Heart right ventricle (tissue), 16 donors: ENCODE measurements around the gene DRAXIN. TPM values are rescaled to one million over a fixed set of nuclear protein-coding genes. Genes with fewer than 3 reads are reported as not detected.
"Not testable (repeated sequence)": the region's sequence is repeated elsewhere in the genome, so short reads cannot be mapped to it uniquely, and the experiment has no call there.

ENCODE experiments used
- ATAC-seq, 8 donors: fragments of 200-7000 bp; cut with Tn5 transposase; one replicate each; pipeline ENCODE4 v1.9.1; 2020; ENCODE audit warnings: mild to moderate bottlenecking in 8 of 8, moderate library complexity in 8 of 8, moderate number of reproducible peaks in 1 of 8
- DNase-seq, 2 donors: peaks; one replicate each; pipeline ENCODE4 v3.0.0-alpha.2; 2020
- H3K27ac ChIP-seq, 10 donors: fragments of 200-600 bp; sonication (generic) in 2 of 10; one replicate each; pipeline versions ENCODE4 v1.5.0 to v1.8.0; 2020 to 2022; ENCODE audit warnings: mild to moderate bottlenecking in 3 of 10
- H3K27me3 ChIP-seq, 7 donors: fragments of 200-600 bp; one replicate each; pipeline ENCODE4 v1.8.0; 2021 to 2022; ENCODE audit warnings: mild to moderate bottlenecking in 2 of 7
- H3K36me3 ChIP-seq, 9 donors: fragments of 200-600 bp; sonication (generic) in 1 of 9; one replicate each; pipeline versions ENCODE4 v1.5.0 to v1.8.0; 2020 to 2022; ENCODE audit warnings: mild to moderate bottlenecking in 2 of 9
- H3K4me1 ChIP-seq, 9 donors: fragments of 200-600 bp; sonication (generic) in 1 of 9; one replicate each; pipeline versions ENCODE4 v1.5.0 to v1.8.0; 2020 to 2022; ENCODE audit warnings: mild to moderate bottlenecking in 4 of 9
- H3K4me3 ChIP-seq, 10 donors: fragments of 200-600 bp; sonication (generic) in 2 of 10; one replicate each; pipeline versions ENCODE4 v1.5.0 to v1.8.0; 2020 to 2022; ENCODE audit warnings: mild to moderate bottlenecking in 7 of 10, moderate library complexity in 2 of 10
- H3K9me3 ChIP-seq, 11 donors: fragments of 200-600 bp in 10 of 11; sonication (generic) in 2 of 11; one replicate each; pipeline versions ENCODE4 v1.5.0 to v1.8.0; 2013 to 2022; ENCODE audit warnings: mild to moderate bottlenecking in 2 of 11, control low read depth in 1 of 11, moderate library complexity in 1 of 11
- WGBS, 2 donors: extraction: QIAGEN DNeasy Blood & Tissue Kit; methylation state at CpG; one replicate each; pipeline ENCODE4 v1.1.7; 2013; ENCODE audit warnings: inconsistent platforms in 1 of 2; 5-methylcytosine and 5-hydroxymethylcytosine counted together
- intact Hi-C, 10 donors: fragments of 100-400 bp; cut with DNase I; formaldehyde crosslinking; loops; one replicate each; pipeline versions ENCODE4 v1.11.1 to v1.14.2; 2022
- long read RNA-seq, 3 donors: library from polyadenylated mRNA; unstranded; transcript quantifications; one replicate each; pipeline ENCODE4 v2.0.0, GENCODE V29; 2020 to 2021
- polyA plus RNA-seq, 2 donors: library from polyadenylated mRNA; stranded (reverse); fragments of 200-250 nt; gene quantifications; one replicate each; pipeline ENCODE4 v1.2.3, GENCODE V29; 2013
- total RNA-seq, 10 donors: library from RNA; stranded (reverse); fragmentation: NEBNext Ultra II Directional in 3 of 10; extraction: Animal tissue kit (Norgen Biotek cat#: 25700) in 3 of 10; gene quantifications; one replicate each; pipeline versions ENCODE4 v1.2.1 to v1.2.4, GENCODE V29; 2021 to 2023
- TF ChIP-seq, protein P1 (sequence below), 9 donors: fragments of 200-600 bp; sonication (generic) in 2 of 9; IDR thresholded peaks; one replicate each; pipeline versions ENCODE4 v1.5.0 to v1.8.0; 2021 to 2022; ENCODE audit warnings: antibody characterized with exemption in 9 of 9, mild to moderate bottlenecking in 5 of 9, moderate library complexity in 1 of 9
- donor health status: Arrhythmogenic right ventricular cardiomyopathy.
- donor health status: ischemic (EF 13 %, LVEDD 7.1; RV severe dilation, severe dysfunction).
- donor health status: healthy with polysubstance abuse.
- donor health status: DM: no; HTN: yes; CAD: no.
- donor health status: DM: no; HTN: no; CAD: no.
- donor health status: ischemic (EF 25% LVEDD 6.9; RV normal size, moderate dysfunction).
- donor health status: ischemic (EF 25% LVEDD 5.7; RV mildly dilated, moderate dysfunction).
- donor health status: healthy.
- donor health status: DM: yes; HTN: yes; CAD: no.
- donor health status: Ischemic cardiomyopathy.
- donor health status: ischemic (EF 35%, LVEDD 5.7; RV mildly dilated, moderate dysfunction).
- donor health status: nonischemic (EF 11% LVEDD 7.7; RV severe dilation, severe dysfunction).
- donor health status: DM: yes; HTN: yes; CAD: no.
- donor health status: PGD.
- donor health status: ischemic (EF 29% LVEDD 5.4; RV normal size, mild dysfunction).
- donor health status: nonischemic (EF 23%, LVEDD 6.1; RV moderate dilation, normal function).

The DRAXIN gene
- under 1 TPM in 8 of 10 donors, not detected in 2; 0.05 to 0.18 (median 0.12) TPM for total RNA-seq
- polyA plus RNA-seq: under 1 TPM; 0.01 to 0.07 TPM
- long read RNA-seq, donor 1: 0 reads
- long read RNA-seq, donor 2: 0 reads
- long read RNA-seq, donor 3: 0 reads

GRCh38 chr1:11691302-11691914 is at the start of gene DRAXIN:
Gene DRAXIN, plus strand, starts transcription at chr1:11691710. Its CDS starts 14,549 bp downstream, at chr1:11706259.
- intact Hi-C loops: no loop called here
- 1% methylated on average over 36 to 78 of the region's 78 CpGs for WGBS, 2 donors
- Histone ChIP-seq H3K4me1 (peaks cover 0 to 29% (median 10%) of the 10 kb centered on the region in 9 donors), H3K4me3 (peak within 1 kb of the TSS in 9 of 10 donors; percentile 16 to 47 (median 30)), H3K36me3 (no peaks in the 10 kb centered on the region), H3K9me3 (no peaks in the 10 kb centered on the region), H3K27ac (no peak within 1 kb of the TSS), H3K27me3 (peaks cover 23 to 92% (median 83%) of the 10 kb centered on the region in 7 donors)
- no peak for DNase-seq
- TF ChIP-seq, protein P1, sequence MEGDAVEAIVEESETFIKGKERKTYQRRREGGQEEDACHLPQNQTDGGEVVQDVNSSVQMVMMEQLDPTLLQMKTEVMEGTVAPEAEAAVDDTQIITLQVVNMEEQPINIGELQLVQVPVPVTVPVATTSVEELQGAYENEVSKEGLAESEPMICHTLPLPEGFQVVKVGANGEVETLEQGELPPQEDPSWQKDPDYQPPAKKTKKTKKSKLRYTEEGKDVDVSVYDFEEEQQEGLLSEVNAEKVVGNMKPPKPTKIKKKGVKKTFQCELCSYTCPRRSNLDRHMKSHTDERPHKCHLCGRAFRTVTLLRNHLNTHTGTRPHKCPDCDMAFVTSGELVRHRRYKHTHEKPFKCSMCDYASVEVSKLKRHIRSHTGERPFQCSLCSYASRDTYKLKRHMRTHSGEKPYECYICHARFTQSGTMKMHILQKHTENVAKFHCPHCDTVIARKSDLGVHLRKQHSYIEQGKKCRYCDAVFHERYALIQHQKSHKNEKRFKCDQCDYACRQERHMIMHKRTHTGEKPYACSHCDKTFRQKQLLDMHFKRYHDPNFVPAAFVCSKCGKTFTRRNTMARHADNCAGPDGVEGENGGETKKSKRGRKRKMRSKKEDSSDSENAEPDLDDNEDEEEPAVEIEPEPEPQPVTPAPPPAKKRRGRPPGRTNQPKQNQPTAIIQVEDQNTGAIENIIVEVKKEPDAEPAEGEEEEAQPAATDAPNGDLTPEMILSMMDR (IDR thresholded peaks at IDR 0.05): no peak
- peak in 3 of 8 donors; percentile 18 to 25 (median 18) for ATAC-seq

DNA sequence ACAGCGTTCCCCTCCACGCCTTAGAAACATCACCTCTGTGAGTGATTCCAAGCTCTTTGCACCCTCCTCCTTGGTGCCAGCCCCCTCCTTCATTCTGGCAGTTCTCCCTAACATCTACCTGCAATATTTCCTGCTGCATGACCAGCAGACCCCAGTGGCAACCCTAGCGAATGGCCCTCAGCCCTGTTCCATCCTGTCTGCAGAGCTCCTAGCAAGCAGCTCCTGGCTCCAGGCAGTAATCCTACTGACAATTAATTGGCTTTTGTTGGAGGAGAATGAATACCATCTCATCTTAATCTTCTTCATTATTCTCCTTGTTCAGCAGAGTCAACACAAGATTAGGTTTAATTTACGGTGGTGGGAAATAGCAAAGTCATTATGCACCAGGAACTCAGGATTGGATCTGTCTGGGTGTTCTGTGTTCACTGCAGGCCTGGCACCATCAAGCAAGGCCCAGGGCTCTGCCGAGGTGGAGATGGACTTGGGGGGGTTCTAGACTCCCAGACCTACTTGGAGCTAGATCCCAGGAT is 49.7 kb upstream of the DRAXIN start:
- no peaks in the 10 kb centered on the region for H3K9me3 ChIP-seq
- H3K27me3 ChIP-seq: peaks cover 0 to 72% (median 20%) of the 10 kb centered on the region in 7 donors
- H3K36me3 ChIP-seq: no peaks in the 10 kb centered on the region
- DNase-seq: no peak
- 46 to 59% methylated on average over 5 of the region's 5 CpGs for WGBS, 2 donors
- TF ChIP-seq, protein P1 (IDR thresholded peaks at IDR 0.05): no peak
- intact Hi-C loops: loop anchor here (2.0 to 10.0 kb wide), 16 partner anchors 163 to 605 kb away; partner anchors contain the start of genes DISP3 (in 3 of the 10) and MASP2 (in 1 of the 10)
- peaks cover 0 to 17% (median 7%) of the 10 kb centered on the region in 9 donors for H3K4me1 ChIP-seq
- ATAC-seq: no peak
- no peak overlapping the region for H3K4me3 ChIP-seq
- H3K27ac ChIP-seq: no peak overlapping the region

DNA sequence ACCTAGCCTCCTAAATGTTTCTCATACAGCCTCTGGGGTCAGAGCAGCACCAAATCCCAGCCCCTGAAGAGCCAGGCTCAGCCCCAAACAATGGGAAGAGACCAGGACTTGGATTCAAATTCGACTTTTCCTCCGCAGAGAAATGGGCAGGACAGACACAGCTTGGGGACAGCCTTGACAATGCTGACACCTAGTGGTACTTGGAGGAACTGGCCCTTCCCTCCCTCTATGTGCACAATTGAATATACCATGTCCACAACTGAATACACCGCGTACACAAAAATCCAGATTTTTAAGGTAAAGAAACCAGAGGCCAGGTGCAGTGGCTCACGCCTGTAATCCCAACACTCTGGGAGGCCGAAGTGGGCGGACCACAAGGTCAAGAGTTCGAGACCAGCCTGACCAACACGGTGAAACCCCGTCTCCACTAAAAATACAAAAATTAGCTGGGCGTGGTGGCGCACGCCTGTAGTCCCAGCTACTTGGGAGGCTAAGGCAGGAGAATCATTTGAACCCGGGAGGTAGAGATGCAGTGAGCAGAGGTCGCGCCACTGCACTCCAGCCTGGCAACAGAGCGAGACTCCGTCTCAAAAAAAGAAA is 49.0 kb upstream of the DRAXIN start:
- intact Hi-C loops: loop anchor here (2.0 to 10.0 kb wide), 16 partner anchors 164 to 606 kb away; partner anchors contain the start of genes DISP3 (in 3 of the 10) and MASP2 (in 1 of the 10)
- peaks cover 0 to 17% (median 7%) of the 10 kb centered on the region in 9 donors for H3K4me1 ChIP-seq
- DNase-seq (peak in 1 of 2 donors; percentile 68), ATAC-seq (peak; percentile 70 to 86 (median 82))
- not testable (repeated sequence) for H3K9me3 ChIP-seq, H3K27ac ChIP-seq, H3K4me3 ChIP-seq, H3K36me3 ChIP-seq
- peaks cover 0 to 70% (median 16%) of the 10 kb centered on the region in 7 donors for H3K27me3 ChIP-seq
- 56 to 58% methylated on average over 18 of the region's 18 CpGs for WGBS, 2 donors
- TF ChIP-seq, protein P1 (IDR thresholded peaks at IDR 0.05): peak; percentile 91 to 99 (median 96)

DNA sequence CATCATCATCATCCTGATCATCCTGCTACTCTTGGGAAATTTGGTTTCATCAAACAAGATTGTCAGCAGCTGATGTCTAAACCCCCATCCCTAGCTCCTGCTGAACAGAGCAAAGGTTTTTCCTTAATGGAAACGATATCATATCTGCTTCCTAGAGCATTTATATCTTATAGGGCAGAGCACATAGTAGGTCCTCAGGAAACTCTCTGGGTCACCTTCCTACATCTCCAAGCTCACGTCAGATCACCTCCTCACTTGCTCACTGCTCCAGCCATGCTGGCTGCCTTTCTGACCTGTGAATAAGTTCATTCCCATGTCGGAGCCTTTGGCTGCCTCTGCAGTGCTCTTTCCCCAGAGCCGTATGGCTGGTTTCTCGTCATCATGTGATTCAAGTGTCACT is 47.7 kb upstream of the DRAXIN start:
- WGBS, 2 donors: 40% methylated on average over 5 of the region's 5 CpGs
- Histone ChIP-seq H3K4me3 (no peak overlapping the region), H3K36me3 (no peaks in the 10 kb centered on the region), H3K27me3 (peaks cover 0 to 65% (median 20%) of the 10 kb centered on the region in 7 donors), H3K27ac (no peak overlapping the region), H3K4me1 (peaks cover 4 to 28% (median 14%) of the 10 kb centered on the region in 9 donors), H3K9me3 (no peaks in the 10 kb centered on the region)
- TF ChIP-seq, protein P1 (IDR thresholded peaks at IDR 0.05): no peak
- DNase-seq: no peak
- ATAC-seq: no peak
- intact Hi-C loops: loop anchor here (2.0 to 10.0 kb wide), 16 partner anchors 165 to 607 kb away; partner anchors contain the start of genes DISP3 (in 3 of the 10) and MASP2 (in 1 of the 10)
